HEK293 (cell line): ENCODE results near the gene STT3A.
A peak's percentile ranks its signal among the peaks of the same experiment; 100 is the strongest.

Source experiments
- CTCF ChIA-PET: fragments of 350-600 bp; formaldehyde crosslinking; extraction: SDS; loops from one replicate; lab custom pipeline; 2021; ENCODE audit warnings: antibody characterized with exemption; lab: Yijun Ruan, JAX
- POLR2A ChIA-PET: fragments of 300-600 bp; formaldehyde crosslinking; extraction: SDS; loops from one replicate; lab custom pipeline; 2020; ENCODE audit warnings: antibody characterized with exemption, inconsistent platforms; lab: Yijun Ruan, JAX
- H3K27ac ChIP-seq: fragments of 200-500 bp; sonication (Bioruptor generic); 2 replicates; pipeline ENCODE4 v1.5.1; 2014; ENCODE audit warnings: low read depth, low read length, control low read depth, inconsistent platforms; ENCODE audit errors: extremely low read depth
- H3K36me3 ChIP-seq, 2 experiments: fragments of 200-500 bp in 1 of 2; sonication (Bioruptor generic) in 1 of 2; 1 replicate in 1 of 2; 2 replicates in 1 of 2; pipeline ENCODE4 v1.5.1; 2014 to 2017; ENCODE audit warnings: inconsistent platforms in 2 of 2, low read length in 2 of 2; ENCODE audit not compliant: control insufficient read depth in 2 of 2, insufficient read depth in 1 of 2
- H3K4me1 ChIP-seq: fragments of 200-500 bp; sonication (Bioruptor generic); 2 replicates; pipeline ENCODE4 v1.5.1; 2014; ENCODE audit warnings: mild to moderate bottlenecking, low read length, inconsistent platforms; ENCODE audit not compliant: control insufficient read depth, insufficient read depth
- H3K4me3 ChIP-seq: 2 replicates; pipeline ENCODE4 v1.5.1; 2011; ENCODE audit warnings: low read depth, mild to moderate bottlenecking, control low read depth, low read length, moderate library complexity
- H3K9me3 ChIP-seq: fragments of 200-500 bp; sonication (Bioruptor generic); 2 replicates; pipeline ENCODE4 v1.5.1; 2014; ENCODE audit warnings: low read depth, low read length, inconsistent platforms; ENCODE audit not compliant: control insufficient read depth, insufficient read depth
- GLIS1 ChIP-seq: fragments of 450-650 bp; formaldehyde crosslinking; IDR thresholded peaks from 2 replicates; pipeline ENCODE4 v1.5.1; 2016; ENCODE audit warnings: missing biosample characterization, missing genetic modification characterization
- GLIS2 ChIP-seq: fragments of 450-650 bp; formaldehyde crosslinking; IDR thresholded peaks from 2 replicates; pipeline ENCODE4 v1.5.1; 2016; ENCODE audit warnings: missing biosample characterization, missing genetic modification characterization
- ZBTB20 ChIP-seq: fragments of 450-650 bp; formaldehyde crosslinking; IDR thresholded peaks from 2 replicates; pipeline ENCODE4 v1.5.1; 2016; ENCODE audit warnings: missing biosample characterization, missing genetic modification characterization
- ZBTB7A ChIP-seq: fragments of 450-650 bp; formaldehyde crosslinking; IDR thresholded peaks from 2 replicates; pipeline ENCODE4 v1.5.1; 2016; ENCODE audit warnings: low read depth, missing biosample characterization, missing genetic modification characterization
- ZBTB8A ChIP-seq: fragments of 450-650 bp; formaldehyde crosslinking; IDR thresholded peaks from 2 replicates; pipeline ENCODE4 v1.5.1; 2016; ENCODE audit warnings: missing biosample characterization, missing genetic modification characterization
- ZFP37 ChIP-seq: fragments of 450-650 bp; formaldehyde crosslinking; IDR thresholded peaks from 2 replicates; pipeline ENCODE4 v1.5.1; 2016; ENCODE audit warnings: missing biosample characterization, missing genetic modification characterization
- ZFP69B ChIP-seq: fragments of 450-650 bp; formaldehyde crosslinking; IDR thresholded peaks from 2 replicates; pipeline ENCODE4 v1.5.1; 2016; ENCODE audit warnings: missing biosample characterization, missing genetic modification characterization
- ZNF221 ChIP-seq: fragments of 450-650 bp; formaldehyde crosslinking; IDR thresholded peaks from 2 replicates; pipeline ENCODE4 v1.5.1; 2017; ENCODE audit warnings: missing biosample characterization, missing genetic modification characterization, borderline replicate concordance
- ZNF248 ChIP-seq: fragments of 450-650 bp; formaldehyde crosslinking; IDR thresholded peaks from 2 replicates; pipeline ENCODE4 v1.5.1; 2017; ENCODE audit warnings: missing biosample characterization, missing genetic modification characterization
- ZNF335 ChIP-seq: fragments of 450-650 bp; formaldehyde crosslinking; conservative IDR thresholded peaks from 2 replicates; pipeline ENCODE4 v1.5.1; 2016; ENCODE audit warnings: missing biosample characterization, missing genetic modification characterization
- ZNF366 ChIP-seq: fragments of 450-650 bp; formaldehyde crosslinking; conservative IDR thresholded peaks from 2 replicates; pipeline ENCODE4 v1.5.1; 2016; ENCODE audit warnings: missing biosample characterization, missing genetic modification characterization
- ZNF548 ChIP-seq: fragments of 450-650 bp; formaldehyde crosslinking; IDR thresholded peaks from 2 replicates; pipeline ENCODE4 v1.5.1; 2016; ENCODE audit warnings: missing biosample characterization, missing genetic modification characterization
- ZNF658 ChIP-seq: fragments of 450-650 bp; formaldehyde crosslinking; IDR thresholded peaks from 2 replicates; pipeline ENCODE4; 2016; ENCODE audit warnings: missing biosample characterization, missing genetic modification characterization
- ZNF660 ChIP-seq: fragments of 450-650 bp; IDR thresholded peaks from 2 replicates; pipeline ENCODE4 v1.5.1; 2018; ENCODE audit warnings: missing biosample characterization, mild to moderate bottlenecking, missing genetic modification characterization
- ZNF830 ChIP-seq: fragments of 450-650 bp; IDR thresholded peaks from 2 replicates; pipeline ENCODE4 v1.5.0; 2018; ENCODE audit warnings: missing biosample characterization, missing genetic modification characterization, low read depth, mild to moderate bottlenecking, moderate library complexity
- TF ChIP-seq, protein P1 (sequence below): fragments of 450-650 bp; formaldehyde crosslinking; IDR thresholded peaks from 2 replicates; pipeline ENCODE4 v1.5.1; 2016; ENCODE audit warnings: missing biosample characterization, missing genetic modification characterization, borderline replicate concordance
- TF ChIP-seq, protein P2 (sequence below): fragments of 450-650 bp; formaldehyde crosslinking; IDR thresholded peaks from 2 replicates; pipeline ENCODE4 v1.5.1; 2016; ENCODE audit warnings: missing biosample characterization, missing genetic modification characterization
- TF ChIP-seq, protein P3 (sequence below): fragments of 450-650 bp; formaldehyde crosslinking; IDR thresholded peaks from 2 replicates; pipeline ENCODE4 v1.5.1; 2016; ENCODE audit warnings: missing biosample characterization, missing genetic modification characterization
- TF ChIP-seq, protein P4 (sequence below): fragments of 450-650 bp; formaldehyde crosslinking; IDR thresholded peaks from 2 replicates; pipeline ENCODE4 v1.5.1; 2016; ENCODE audit warnings: missing biosample characterization, missing genetic modification characterization
- TF ChIP-seq, protein P5 (sequence below): fragments of 450-650 bp; formaldehyde crosslinking; IDR thresholded peaks from 2 replicates; pipeline ENCODE4 v1.5.1; 2016; ENCODE audit warnings: missing biosample characterization, missing genetic modification characterization, borderline replicate concordance

The STT3A gene

DNA sequence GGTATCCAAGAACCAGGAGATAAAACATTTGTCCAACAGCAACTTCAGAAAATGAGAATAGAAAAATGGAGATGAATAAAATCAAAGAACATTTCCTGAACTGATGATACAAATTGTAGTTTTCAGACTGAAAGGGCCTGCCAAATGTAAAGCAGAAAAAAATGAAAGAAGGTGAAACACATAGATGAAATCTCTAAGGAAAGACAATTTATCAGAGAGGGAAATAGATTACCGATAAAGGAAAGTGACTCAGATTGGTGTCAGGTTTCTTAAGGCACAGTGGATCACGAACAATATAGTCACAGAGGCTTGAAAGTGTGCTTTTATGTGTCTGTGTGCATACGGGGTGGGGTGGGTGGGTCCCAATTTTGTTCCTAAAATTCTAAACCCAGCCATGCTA lies 4.1 kb upstream of the STT3A start (continued):
- TF ChIP-seq ZNF548 (tag by site-specific recombination) (no peak), ZNF248 (tag by site-specific recombination) (no peak), ZNF658 (tag by site-specific recombination) (no peak), ZNF366 (tag by site-specific recombination) (peak; percentile 43; the same call in 1 of the 2 replicates), ZBTB7A (no peak), ZBTB8A (tag by site-specific recombination) (no peak), ZNF830 (no peak)
- TF ChIP-seq, protein P1, sequence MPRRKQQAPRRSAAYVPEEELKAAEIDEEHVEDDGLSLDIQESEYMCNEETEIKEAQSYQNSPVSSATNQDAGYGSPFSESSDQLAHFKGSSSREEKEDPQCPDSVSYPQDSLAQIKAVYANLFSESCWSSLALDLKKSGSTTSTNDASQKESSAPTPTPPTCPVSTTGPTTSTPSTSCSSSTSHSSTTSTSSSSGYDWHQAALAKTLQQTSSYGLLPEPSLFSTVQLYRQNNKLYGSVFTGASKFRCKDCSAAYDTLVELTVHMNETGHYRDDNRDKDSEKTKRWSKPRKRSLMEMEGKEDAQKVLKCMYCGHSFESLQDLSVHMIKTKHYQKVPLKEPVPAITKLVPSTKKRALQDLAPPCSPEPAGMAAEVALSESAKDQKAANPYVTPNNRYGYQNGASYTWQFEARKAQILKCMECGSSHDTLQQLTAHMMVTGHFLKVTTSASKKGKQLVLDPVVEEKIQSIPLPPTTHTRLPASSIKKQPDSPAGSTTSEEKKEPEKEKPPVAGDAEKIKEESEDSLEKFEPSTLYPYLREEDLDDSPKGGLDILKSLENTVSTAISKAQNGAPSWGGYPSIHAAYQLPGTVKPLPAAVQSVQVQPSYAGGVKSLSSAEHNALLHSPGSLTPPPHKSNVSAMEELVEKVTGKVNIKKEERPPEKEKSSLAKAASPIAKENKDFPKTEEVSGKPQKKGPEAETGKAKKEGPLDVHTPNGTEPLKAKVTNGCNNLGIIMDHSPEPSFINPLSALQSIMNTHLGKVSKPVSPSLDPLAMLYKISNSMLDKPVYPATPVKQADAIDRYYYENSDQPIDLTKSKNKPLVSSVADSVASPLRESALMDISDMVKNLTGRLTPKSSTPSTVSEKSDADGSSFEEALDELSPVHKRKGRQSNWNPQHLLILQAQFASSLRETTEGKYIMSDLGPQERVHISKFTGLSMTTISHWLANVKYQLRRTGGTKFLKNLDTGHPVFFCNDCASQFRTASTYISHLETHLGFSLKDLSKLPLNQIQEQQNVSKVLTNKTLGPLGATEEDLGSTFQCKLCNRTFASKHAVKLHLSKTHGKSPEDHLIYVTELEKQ (tag by site-specific recombination), result no peak

DNA sequence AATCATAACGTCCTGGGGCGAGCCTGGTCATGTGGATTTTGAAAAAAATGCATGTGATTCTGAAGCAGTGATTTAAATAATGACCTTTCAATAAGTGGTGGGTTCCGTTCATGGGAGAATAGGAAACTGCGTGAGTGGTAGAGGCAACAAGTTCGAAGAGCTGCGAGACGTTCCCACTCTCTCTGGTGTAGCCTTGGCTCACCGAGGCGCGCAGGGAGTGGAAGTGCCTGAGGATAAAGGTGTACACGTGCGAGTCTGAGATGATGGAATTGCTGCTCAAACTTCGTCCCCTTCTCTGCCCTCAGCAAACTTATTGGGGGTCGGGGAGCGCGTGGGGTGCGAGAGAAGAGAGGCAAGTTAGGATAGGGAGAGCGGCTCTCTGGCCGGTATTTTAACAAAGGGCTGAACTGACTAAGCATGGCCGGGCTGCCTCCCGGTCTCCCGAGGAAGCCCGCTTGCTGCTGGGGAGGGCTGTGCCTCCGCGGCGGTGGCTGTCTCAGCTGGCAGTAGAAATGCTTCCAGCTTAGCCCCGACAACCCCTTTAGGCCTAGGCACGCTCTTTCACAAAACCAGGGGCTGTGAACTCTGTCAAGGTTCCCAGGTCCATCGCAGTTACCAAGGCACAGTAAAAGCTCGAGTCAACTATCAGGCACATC lies 875 bp upstream of the STT3A start:
- H3K27ac ChIP-seq, result peak overlapping the region; percentile 63

DNA sequence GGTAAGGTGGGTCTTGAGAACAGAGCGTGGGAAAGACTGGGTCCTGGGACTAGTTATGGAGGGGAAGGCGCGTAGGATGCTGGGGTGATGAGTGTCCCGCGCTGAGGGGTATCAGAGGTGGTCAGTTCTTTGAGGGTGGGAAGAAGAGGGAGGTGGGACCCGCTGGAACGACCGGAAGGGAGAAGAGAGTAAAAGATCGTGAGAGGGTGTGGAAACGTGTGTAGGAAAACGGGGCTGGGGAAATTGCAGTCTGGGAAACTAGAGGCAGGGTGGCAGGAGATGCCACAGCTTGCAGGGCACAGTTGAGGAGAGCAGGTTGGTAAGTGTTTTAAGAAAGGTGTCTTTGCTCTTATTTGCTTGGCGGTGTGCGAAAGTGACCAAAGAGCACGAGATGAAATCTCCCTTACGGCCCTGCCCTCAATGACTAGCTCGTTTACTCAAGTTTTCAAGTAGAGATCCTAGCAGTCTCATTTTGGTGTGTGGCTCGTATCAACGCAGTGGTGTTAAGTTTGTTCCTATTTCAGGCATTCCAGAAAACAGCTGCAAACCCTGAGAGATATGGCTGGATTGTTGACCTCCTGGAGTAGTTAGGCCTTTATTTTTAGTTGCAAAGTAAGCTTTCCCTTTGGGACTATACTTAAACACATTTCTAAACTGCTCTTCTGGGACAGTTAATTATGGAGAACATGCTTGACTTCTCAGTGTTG lies 615 bp downstream of the STT3A start:
- ChIA-PET CTCF (no interaction called here), POLR2A (interaction anchor here (0.6 to 3.9 kb wide), 12 partner anchors 10 to 619 kb away, joined by 3 to 25 read pairs (median 3); partner anchors contain the start of genes CHEK1, EI24, FAM118B and PUS3)
- Histone ChIP-seq H3K4me3 (peak overlapping the region; percentile 91), H3K36me3 (peaks cover 8 to 28% of the 10 kb centered on the region in 2 experiments; a peak in 2 of 3 replicates), H3K27ac (peak overlapping the region; percentile 24; the same call in 1 of the 2 replicates), H3K4me1 (no peaks in the 10 kb centered on the region; the same call in 1 of the 2 replicates), H3K9me3 (no peaks in the 10 kb centered on the region)
- TF ChIP-seq, protein P2, sequence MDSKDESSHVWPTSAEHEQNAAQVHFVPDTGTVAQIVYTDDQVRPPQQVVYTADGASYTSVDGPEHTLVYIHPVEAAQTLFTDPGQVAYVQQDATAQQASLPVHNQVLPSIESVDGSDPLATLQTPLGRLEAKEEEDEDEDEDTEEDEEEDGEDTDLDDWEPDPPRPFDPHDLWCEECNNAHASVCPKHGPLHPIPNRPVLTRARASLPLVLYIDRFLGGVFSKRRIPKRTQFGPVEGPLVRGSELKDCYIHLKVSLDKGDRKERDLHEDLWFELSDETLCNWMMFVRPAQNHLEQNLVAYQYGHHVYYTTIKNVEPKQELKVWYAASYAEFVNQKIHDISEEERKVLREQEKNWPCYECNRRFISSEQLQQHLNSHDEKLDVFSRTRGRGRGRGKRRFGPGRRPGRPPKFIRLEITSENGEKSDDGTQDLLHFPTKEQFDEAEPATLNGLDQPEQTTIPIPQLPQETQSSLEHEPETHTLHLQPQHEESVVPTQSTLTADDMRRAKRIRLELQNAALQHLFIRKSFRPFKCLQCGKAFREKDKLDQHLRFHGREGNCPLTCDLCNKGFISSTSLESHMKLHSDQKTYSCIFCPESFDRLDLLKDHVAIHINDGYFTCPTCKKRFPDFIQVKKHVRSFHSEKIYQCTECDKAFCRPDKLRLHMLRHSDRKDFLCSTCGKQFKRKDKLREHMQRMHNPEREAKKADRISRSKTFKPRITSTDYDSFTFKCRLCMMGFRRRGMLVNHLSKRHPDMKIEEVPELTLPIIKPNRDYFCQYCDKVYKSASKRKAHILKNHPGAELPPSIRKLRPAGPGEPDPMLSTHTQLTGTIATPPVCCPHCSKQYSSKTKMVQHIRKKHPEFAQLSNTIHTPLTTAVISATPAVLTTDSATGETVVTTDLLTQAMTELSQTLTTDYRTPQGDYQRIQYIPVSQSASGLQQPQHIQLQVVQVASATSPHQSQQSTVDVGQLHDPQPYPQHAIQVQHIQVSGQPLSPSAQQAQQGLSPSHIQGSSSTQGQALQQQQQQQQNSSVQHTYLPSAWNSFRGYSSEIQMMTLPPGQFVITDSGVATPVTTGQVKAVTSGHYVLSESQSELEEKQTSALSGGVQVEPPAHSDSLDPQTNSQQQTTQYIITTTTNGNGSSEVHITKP (tag by site-specific recombination), result peak; percentile 25
- TF ChIP-seq ZFP69B (tag by site-specific recombination) (peak; percentile 89), GLIS2 (tag by site-specific recombination) (0 out of 2 replicates have a peak, but pooled peaks have one; percentile 3), ZBTB20 (tag by site-specific recombination) (0 out of 2 replicates have a peak, but pooled peaks have one; percentile 39)
- TF ChIP-seq, protein P3, sequence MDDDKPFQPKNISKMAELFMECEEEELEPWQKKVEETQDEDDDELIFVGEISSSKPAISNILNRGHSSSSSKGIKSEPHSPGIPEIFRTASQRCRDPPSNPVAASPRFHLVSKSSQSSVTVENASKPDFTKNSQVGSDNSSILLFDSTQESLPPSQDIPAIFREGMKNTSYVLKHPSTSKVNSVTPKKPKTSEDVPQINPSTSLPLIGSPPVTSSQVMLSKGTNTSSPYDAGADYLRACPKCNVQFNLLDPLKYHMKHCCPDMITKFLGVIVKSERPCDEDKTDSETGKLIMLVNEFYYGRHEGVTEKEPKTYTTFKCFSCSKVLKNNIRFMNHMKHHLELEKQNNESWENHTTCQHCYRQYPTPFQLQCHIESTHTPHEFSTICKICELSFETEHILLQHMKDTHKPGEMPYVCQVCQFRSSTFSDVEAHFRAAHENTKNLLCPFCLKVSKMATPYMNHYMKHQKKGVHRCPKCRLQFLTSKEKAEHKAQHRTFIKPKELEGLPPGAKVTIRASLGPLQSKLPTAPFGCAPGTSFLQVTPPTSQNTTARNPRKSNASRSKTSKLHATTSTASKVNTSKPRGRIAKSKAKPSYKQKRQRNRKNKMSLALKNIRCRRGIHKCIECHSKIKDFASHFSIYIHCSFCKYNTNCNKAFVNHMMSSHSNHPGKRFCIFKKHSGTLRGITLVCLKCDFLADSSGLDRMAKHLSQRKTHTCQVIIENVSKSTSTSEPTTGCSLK, result no peak
- TF ChIP-seq, protein P4, sequence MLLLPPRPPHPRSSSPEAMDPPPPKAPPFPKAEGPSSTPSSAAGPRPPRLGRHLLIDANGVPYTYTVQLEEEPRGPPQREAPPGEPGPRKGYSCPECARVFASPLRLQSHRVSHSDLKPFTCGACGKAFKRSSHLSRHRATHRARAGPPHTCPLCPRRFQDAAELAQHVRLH (tag by site-specific recombination), result peak; percentile 44; the same call in 1 of the 2 replicates

More for the DNA sequence above, 875 bp upstream of the STT3A start:
- ChIA-PET CTCF (interaction anchor here (0.5 to 0.6 kb wide), 2 partner anchors 112 to 284 kb away, joined by 3 read pairs; no protein-coding TSS in a partner anchor), POLR2A (interaction anchor here (1.0 to 3.9 kb wide), 8 partner anchors 8 to 620 kb away, joined by 3 to 25 read pairs (median 5); partner anchors contain the start of genes CHEK1, EI24, FAM118B and PUS3)
- H3K4me3 ChIP-seq, result peak overlapping the region; percentile 64
- 0 out of 2 replicates have a peak, but pooled peaks have one; percentile 11 for TF ChIP-seq ZNF660 (tag by site-specific recombination)
- TF ChIP-seq ZFP37, result 0 out of 2 replicates have a peak, but pooled peaks have one; percentile 39
- no peak for TF ChIP-seq ZNF221 (tag by site-specific recombination)
- TF ChIP-seq GLIS1 (tag by site-specific recombination), result no peak
- TF ChIP-seq, protein P5, sequence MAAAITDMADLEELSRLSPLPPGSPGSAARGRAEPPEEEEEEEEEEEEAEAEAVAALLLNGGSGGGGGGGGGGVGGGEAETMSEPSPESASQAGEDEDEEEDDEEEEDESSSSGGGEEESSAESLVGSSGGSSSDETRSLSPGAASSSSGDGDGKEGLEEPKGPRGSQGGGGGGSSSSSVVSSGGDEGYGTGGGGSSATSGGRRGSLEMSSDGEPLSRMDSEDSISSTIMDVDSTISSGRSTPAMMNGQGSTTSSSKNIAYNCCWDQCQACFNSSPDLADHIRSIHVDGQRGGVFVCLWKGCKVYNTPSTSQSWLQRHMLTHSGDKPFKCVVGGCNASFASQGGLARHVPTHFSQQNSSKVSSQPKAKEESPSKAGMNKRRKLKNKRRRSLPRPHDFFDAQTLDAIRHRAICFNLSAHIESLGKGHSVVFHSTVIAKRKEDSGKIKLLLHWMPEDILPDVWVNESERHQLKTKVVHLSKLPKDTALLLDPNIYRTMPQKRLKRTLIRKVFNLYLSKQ, result no peak
- peak; percentile 68 for TF ChIP-seq ZNF335
- peak; percentile 56 for TF ChIP-seq ZBTB20 (tag by site-specific recombination)
- no peak for TF ChIP-seq ZFP69B (tag by site-specific recombination)
- no peaks in the 10 kb centered on the region; the same call in 1 of the 2 replicates for H3K4me1 ChIP-seq
- peaks cover 0 to 13% of the 10 kb centered on the region in 2 experiments; a peak in 1 of 3 replicates for H3K36me3 ChIP-seq
- H3K9me3 ChIP-seq, result no peaks in the 10 kb centered on the region
